Measurements from ENCODE around the gene PRPF31. TPM values are rescaled to one million over a fixed set of nuclear protein-coding genes. Genes with fewer than 3 reads are reported as not detected.

Gene PRPF31
- total RNA-seq, 1 experiment from 2014 or later, result 109 TPM

- TF ChIP-seq, protein P1, sequence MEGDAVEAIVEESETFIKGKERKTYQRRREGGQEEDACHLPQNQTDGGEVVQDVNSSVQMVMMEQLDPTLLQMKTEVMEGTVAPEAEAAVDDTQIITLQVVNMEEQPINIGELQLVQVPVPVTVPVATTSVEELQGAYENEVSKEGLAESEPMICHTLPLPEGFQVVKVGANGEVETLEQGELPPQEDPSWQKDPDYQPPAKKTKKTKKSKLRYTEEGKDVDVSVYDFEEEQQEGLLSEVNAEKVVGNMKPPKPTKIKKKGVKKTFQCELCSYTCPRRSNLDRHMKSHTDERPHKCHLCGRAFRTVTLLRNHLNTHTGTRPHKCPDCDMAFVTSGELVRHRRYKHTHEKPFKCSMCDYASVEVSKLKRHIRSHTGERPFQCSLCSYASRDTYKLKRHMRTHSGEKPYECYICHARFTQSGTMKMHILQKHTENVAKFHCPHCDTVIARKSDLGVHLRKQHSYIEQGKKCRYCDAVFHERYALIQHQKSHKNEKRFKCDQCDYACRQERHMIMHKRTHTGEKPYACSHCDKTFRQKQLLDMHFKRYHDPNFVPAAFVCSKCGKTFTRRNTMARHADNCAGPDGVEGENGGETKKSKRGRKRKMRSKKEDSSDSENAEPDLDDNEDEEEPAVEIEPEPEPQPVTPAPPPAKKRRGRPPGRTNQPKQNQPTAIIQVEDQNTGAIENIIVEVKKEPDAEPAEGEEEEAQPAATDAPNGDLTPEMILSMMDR (conservative IDR thresholded peaks at IDR 0.05; ENCODE audit: low read depth, low read length), result no peak
- ChIA-PET POLR2A (ENCODE audit: low non-redundant PET) (no interaction called here), CTCF (no interaction called here)
- intact Hi-C loops (cut with micrococcal nuclease; ENCODE audit: unreplicated experiment), result no loop called here
- BruUV-seq (replicated peaks), result no TSS peak
- peak; percentile 26 for DNase-seq (ENCODE audit: low spot score)
- no peak overlapping the region for H3K4me3 ChIP-seq (ENCODE audit: low read depth, low read length, poor library complexity, severe bottlenecking)
- H3K36me3 ChIP-seq (ENCODE audit: insufficient read depth, low read length, poor library complexity, severe bottlenecking), result no peaks in the 10 kb centered on the region
- H3K27ac ChIP-seq (ENCODE audit: low read depth, low read length, poor library complexity, severe bottlenecking), result no peak overlapping the region
- H3K27me3 ChIP-seq (replicated peaks; ENCODE audit: insufficient read depth, low read depth, low read length, poor library complexity), result no peaks in the 10 kb centered on the region
- H3K4me1 ChIP-seq (ENCODE audit: insufficient read depth, low read length, poor library complexity, severe bottlenecking), result peaks cover 2% of the 10 kb centered on the region
- no peaks in the 10 kb centered on the region for H3K9me3 ChIP-seq (ENCODE audit: low read depth, low read length, poor library complexity, severe bottlenecking)
Measured at GRCh38 chr19:54164369-54165068, 49.0 kb downstream of the PRPF31 start.

- Histone ChIP-seq H3K9me3 (ENCODE audit: low read depth, low read length, poor library complexity, severe bottlenecking) (no peaks in the 10 kb centered on the region), H3K36me3 (ENCODE audit: insufficient read depth, low read length, poor library complexity, severe bottlenecking) (no peaks in the 10 kb centered on the region), H3K27me3 (replicated peaks; ENCODE audit: insufficient read depth, low read depth, low read length, poor library complexity) (no peaks in the 10 kb centered on the region), H3K4me3 (ENCODE audit: low read depth, low read length, poor library complexity, severe bottlenecking) (no peak overlapping the region), H3K4me1 (ENCODE audit: insufficient read depth, low read length, poor library complexity, severe bottlenecking) (peaks cover 2% of the 10 kb centered on the region), H3K27ac (ENCODE audit: low read depth, low read length, poor library complexity, severe bottlenecking) (no peak overlapping the region)
- intact Hi-C loops (cut with micrococcal nuclease; ENCODE audit: unreplicated experiment), result no loop called here
- DNase-seq (ENCODE audit: low spot score), result no peak
- POLR2A ChIA-PET (ENCODE audit: low non-redundant PET), result no interaction called here
- TF ChIP-seq, protein P1 (conservative IDR thresholded peaks at IDR 0.05; ENCODE audit: low read depth, low read length), result no peak
- no peak for TF ChIP-seq EZH2 (IDR thresholded peaks at IDR 0.05; ENCODE audit: borderline replicate concordance, low read depth, low read length, poor library complexity, severe bottlenecking)
- no TSS peak for BruUV-seq (replicated peaks)
- CTCF ChIA-PET, result no interaction called here
Measured at GRCh38 chr19:54165222-54165621, 49.7 kb downstream of the PRPF31 start.

GRCh38 chr19:54168174-54168917 lies 52.8 kb downstream of the PRPF31 start:
- H3K36me3 ChIP-seq (ENCODE audit: insufficient read depth, low read length, poor library complexity, severe bottlenecking), result no peaks in the 10 kb centered on the region
- no peaks in the 10 kb centered on the region for H3K9me3 ChIP-seq (ENCODE audit: low read depth, low read length, poor library complexity, severe bottlenecking)
- BruUV-seq (replicated peaks), result no TSS peak
- peak; percentile 93 for DNase-seq (ENCODE audit: low spot score)
- no peak overlapping the region for H3K27ac ChIP-seq (ENCODE audit: low read depth, low read length, poor library complexity, severe bottlenecking)
- no peak overlapping the region for H3K4me3 ChIP-seq (ENCODE audit: low read depth, low read length, poor library complexity, severe bottlenecking)
- H3K27me3 ChIP-seq (replicated peaks; ENCODE audit: insufficient read depth, low read depth, low read length, poor library complexity), result no peaks in the 10 kb centered on the region
- H3K4me1 ChIP-seq (ENCODE audit: insufficient read depth, low read length, poor library complexity, severe bottlenecking), result peaks cover 11% of the 10 kb centered on the region
- CTCF ChIA-PET, result no interaction called here
- POLR2A ChIA-PET (ENCODE audit: low non-redundant PET), result no interaction called here
- TF ChIP-seq EZH2 (IDR thresholded peaks at IDR 0.05; ENCODE audit: borderline replicate concordance, low read depth, low read length, poor library complexity, severe bottlenecking), result no peak
- TF ChIP-seq, protein P1 (conservative IDR thresholded peaks at IDR 0.05; ENCODE audit: low read depth, low read length), result peak; percentile 91
- intact Hi-C loops (cut with micrococcal nuclease; ENCODE audit: unreplicated experiment), result loop anchor here (2.0 kb wide), 1 partner anchor 62 kb away; no protein-coding TSS in a partner anchor

All from A673 (cell line).